GM23338 (cell line): ENCODE measurements around the gene NAPG. TPM values are rescaled to one million over a fixed set of nuclear protein-coding genes. Genes with fewer than 3 reads are reported as not detected.
A peak's percentile ranks its signal among the peaks of the same experiment; 100 is the strongest.

ENCODE experiments used
- ATAC-seq: fragments of 200-7000 bp; cut with Tn5 transposase; 3 replicates; pipeline ENCODE4 v1.9.1; 2020
- DNase-seq: peaks from one replicate; pipeline ENCODE4 v3.0.0-alpha.2; 2015; ENCODE audit warnings: low spot score
- H2AFZ ChIP-seq: fragments of 200-600 bp; sonication (generic); 2 replicates; pipeline ENCODE4 v1.8.0; 2016; ENCODE audit warnings: antibody characterized with exemption, mild to moderate bottlenecking, moderate library complexity
- H3F3A ChIP-seq: fragments of 200-600 bp; sonication (generic); replicated peaks from 2 replicates; pipeline ENCODE4 v1.8.0; 2017; ENCODE audit warnings: antibody characterized with exemption, mixed run types, low read depth
- H3K27ac ChIP-seq: fragments of 200-600 bp; sonication (generic); 2 replicates; pipeline ENCODE4 v1.6.1; 2016; ENCODE audit warnings: low read depth
- H3K27me3 ChIP-seq: fragments of 200-600 bp; sonication (generic); 2 replicates; pipeline ENCODE4 v1.8.0; 2016; ENCODE audit warnings: mild to moderate bottlenecking, mixed run types, moderate library complexity; ENCODE audit not compliant: insufficient read depth
- H3K36me3 ChIP-seq: fragments of 200-600 bp; sonication (generic); 2 replicates; pipeline ENCODE4 v1.8.0; 2016; ENCODE audit warnings: mild to moderate bottlenecking; ENCODE audit not compliant: insufficient read depth
- H3K4me1 ChIP-seq: fragments of 200-600 bp; sonication (generic); 2 replicates; pipeline ENCODE4 v1.8.0; 2016; ENCODE audit warnings: mild to moderate bottlenecking, moderate library complexity; ENCODE audit not compliant: insufficient read depth
- H3K4me2 ChIP-seq: fragments of 200-600 bp; sonication (generic); 2 replicates; pipeline ENCODE4 v1.7.1; 2017; ENCODE audit warnings: mixed run types
- H3K4me3 ChIP-seq: fragments of 200-600 bp; sonication (generic); 2 replicates; pipeline ENCODE4 v1.6.1; 2016; ENCODE audit warnings: mixed run types
- H3K79me2 ChIP-seq: fragments of 200-600 bp; sonication (generic); replicated peaks from 2 replicates; pipeline ENCODE4 v1.8.0; 2017; ENCODE audit warnings: mild to moderate bottlenecking; ENCODE audit not compliant: insufficient read depth
- H3K9me2 ChIP-seq: fragments of 200-600 bp; sonication (generic); 2 replicates; pipeline ENCODE4 v1.8.0; 2017; ENCODE audit not compliant: insufficient read depth
- H4K20me1 ChIP-seq: fragments of 200-600 bp; sonication (generic); replicated peaks from 2 replicates; pipeline ENCODE4 v1.8.0; 2017; ENCODE audit warnings: mild to moderate bottlenecking; ENCODE audit not compliant: insufficient read depth
- H3K27ac Mint-ChIP-seq: 2 replicates; pipeline ENCODE4 v1.8.0; 2020; ENCODE audit warnings: inconsistent platforms, mild to moderate bottlenecking, moderate library complexity, mixed read lengths
- H3K27me3 Mint-ChIP-seq: 3 replicates; pipeline ENCODE4 v1.8.0; 2022; ENCODE audit warnings: low read depth, mild to moderate bottlenecking, moderate library complexity, mixed read lengths, inconsistent platforms; ENCODE audit not compliant: insufficient read depth, poor library complexity
- H3K36me3 Mint-ChIP-seq: 3 replicates; pipeline ENCODE4 v1.8.0; 2021; ENCODE audit warnings: low read depth, mild to moderate bottlenecking, inconsistent platforms, moderate library complexity, mixed read lengths
- H3K4me1 Mint-ChIP-seq: 3 replicates; pipeline ENCODE4 v1.8.0; 2020; ENCODE audit warnings: mild to moderate bottlenecking, inconsistent platforms, mixed read lengths
- H3K4me3 Mint-ChIP-seq: 3 replicates; pipeline ENCODE4 v1.8.0; 2021; ENCODE audit warnings: moderate library complexity, mild to moderate bottlenecking, inconsistent platforms, mixed read lengths
- H3K9me3 Mint-ChIP-seq: 3 replicates; pipeline ENCODE4 v1.8.0; 2020; ENCODE audit warnings: moderate library complexity, mild to moderate bottlenecking, inconsistent platforms, mixed read lengths
- CREB1 ChIP-seq: fragments of 250-450 bp; sonication (Bioruptor Pico); IDR thresholded peaks from 2 replicates; pipeline ENCODE4 v1.5.0; 2020; ENCODE audit warnings: low read depth, mild to moderate bottlenecking, moderate library complexity
- ETS1 ChIP-seq: IDR thresholded peaks from 2 replicates; pipeline ENCODE4 v1.6.1; 2016; ENCODE audit warnings: antibody characterized with exemption
- EZH2 ChIP-seq: fragments of 200-600 bp; sonication (generic); IDR thresholded peaks from one replicate; pipeline ENCODE4 v1.8.0; 2017; ENCODE audit warnings: antibody characterized with exemption, mild to moderate bottlenecking, low read depth; ENCODE audit not compliant: unreplicated experiment
- EZH2phosphoT487 ChIP-seq: fragments of 200-600 bp; sonication (generic); IDR thresholded peaks from one replicate; pipeline ENCODE4 v1.8.1; 2018; ENCODE audit warnings: antibody characterized with exemption; ENCODE audit not compliant: unreplicated experiment
- JUNB ChIP-seq: IDR thresholded peaks from one replicate; pipeline ENCODE4 v1.6.1; 2016; ENCODE audit warnings: antibody characterized with exemption; ENCODE audit not compliant: unreplicated experiment
- NANOG ChIP-seq: IDR thresholded peaks from 2 replicates; pipeline ENCODE4 v1.6.1; 2016; ENCODE audit warnings: antibody characterized with exemption, borderline replicate concordance
- POLR2AphosphoS5 ChIP-seq: IDR thresholded peaks from 2 replicates; pipeline ENCODE4 v1.6.1; 2016; ENCODE audit warnings: antibody characterized with exemption, low read depth
- REST ChIP-seq: IDR thresholded peaks from one replicate; pipeline ENCODE4 v1.6.1; 2018; ENCODE audit warnings: antibody characterized with exemption; ENCODE audit not compliant: unreplicated experiment
- STAT1 ChIP-seq: IDR thresholded peaks from one replicate; pipeline ENCODE4 v1.6.1; 2016; ENCODE audit warnings: antibody characterized with exemption; ENCODE audit not compliant: unreplicated experiment
- ZNF114 ChIP-seq: fragments of 250-450 bp; sonication (Bioruptor Pico); IDR thresholded peaks from 2 replicates; pipeline ENCODE4 v1.5.0; 2020; ENCODE audit warnings: mild to moderate bottlenecking, moderate library complexity
- ZNF331 ChIP-seq: fragments of 250-450 bp; sonication (Bioruptor Pico); IDR thresholded peaks from 2 replicates; pipeline ENCODE4 v1.5.0; 2020; ENCODE audit warnings: low read depth, mild to moderate bottlenecking, moderate library complexity
- polyA plus RNA-seq: library from polyadenylated mRNA; unstranded; fragments of >200 nt; fragmentation: Nextera tagmentation; extraction: Ambion mirVana; gene quantifications from 2 replicates; pipeline ENCODE4 v1.2.1, GENCODE V29; 2016
- total RNA-seq: library from RNA; depleted of rRNA; stranded (reverse); fragments of >200 nt; shearing (Covaris generic); gene quantifications from 2 replicates; pipeline ENCODE4 v1.2.3, GENCODE V29; 2014
- TF ChIP-seq, protein P1 (sequence below), 2 experiments: fragments of 200-600 bp in 1 of 2; sonication (generic) in 1 of 2; conservative IDR thresholded peaks; 2 replicates each; pipeline versions ENCODE4 v1.5.1 to v1.6.1; 2016 to 2017; ENCODE audit warnings: antibody characterized with exemption in 2 of 2, low read depth in 2 of 2, mild to moderate bottlenecking in 2 of 2, moderate library complexity in 1 of 2
- TF ChIP-seq, protein P2 (sequence below): fragments of 250-450 bp; sonication (Bioruptor Pico); IDR thresholded peaks from 2 replicates; pipeline ENCODE4 v1.5.0; 2020; ENCODE audit warnings: mild to moderate bottlenecking, moderate library complexity

NAPG gene
- total and polyA plus RNA-seq, 2 experiments from 2014 or later, result 26.8 to 40.1 TPM

- Mint-ChIP-seq H3K36me3 (peaks cover 15% of the 10 kb centered on the region), H3K4me1 (peaks cover 58% of the 10 kb centered on the region), H3K4me3 (no peak overlapping the region), H3K27ac (no peak overlapping the region), H3K9me3 (peaks cover 3% of the 10 kb centered on the region; the same call in 1 of the 3 replicates), H3K27me3 (peaks cover 49% of the 10 kb centered on the region)
- DNase-seq (peak; percentile 41), ATAC-seq (peak; percentile 23; the same call in 2 of the 3 replicates)
- H3K79me2 ChIP-seq, result no peaks in the 10 kb centered on the region
- H3K27me3 ChIP-seq, result peaks cover 79% of the 10 kb centered on the region
- peak overlapping the region; percentile 4; the same call in 1 of the 2 replicates for H3K4me3 ChIP-seq
- peaks cover 3% of the 10 kb centered on the region; the same call in 1 of the 2 replicates for H4K20me1 ChIP-seq
- H3K27ac ChIP-seq, result no peak overlapping the region
- TF ChIP-seq ETS1 (no peak), NANOG (no peak), POLR2AphosphoS5 (no peak), ZNF114 (CRISPR knock-in tag) (no peak), ZNF331 (CRISPR knock-in tag) (no peak), JUNB (no peak), STAT1 (no peak), EZH2 (no peak), CREB1 (CRISPR knock-in tag) (no peak), EZH2phosphoT487 (no peak), REST (no peak)
- TF ChIP-seq, protein P1, sequence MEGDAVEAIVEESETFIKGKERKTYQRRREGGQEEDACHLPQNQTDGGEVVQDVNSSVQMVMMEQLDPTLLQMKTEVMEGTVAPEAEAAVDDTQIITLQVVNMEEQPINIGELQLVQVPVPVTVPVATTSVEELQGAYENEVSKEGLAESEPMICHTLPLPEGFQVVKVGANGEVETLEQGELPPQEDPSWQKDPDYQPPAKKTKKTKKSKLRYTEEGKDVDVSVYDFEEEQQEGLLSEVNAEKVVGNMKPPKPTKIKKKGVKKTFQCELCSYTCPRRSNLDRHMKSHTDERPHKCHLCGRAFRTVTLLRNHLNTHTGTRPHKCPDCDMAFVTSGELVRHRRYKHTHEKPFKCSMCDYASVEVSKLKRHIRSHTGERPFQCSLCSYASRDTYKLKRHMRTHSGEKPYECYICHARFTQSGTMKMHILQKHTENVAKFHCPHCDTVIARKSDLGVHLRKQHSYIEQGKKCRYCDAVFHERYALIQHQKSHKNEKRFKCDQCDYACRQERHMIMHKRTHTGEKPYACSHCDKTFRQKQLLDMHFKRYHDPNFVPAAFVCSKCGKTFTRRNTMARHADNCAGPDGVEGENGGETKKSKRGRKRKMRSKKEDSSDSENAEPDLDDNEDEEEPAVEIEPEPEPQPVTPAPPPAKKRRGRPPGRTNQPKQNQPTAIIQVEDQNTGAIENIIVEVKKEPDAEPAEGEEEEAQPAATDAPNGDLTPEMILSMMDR (conservative IDR thresholded peaks at IDR 0.05; ENCODE audit: low read depth in 2 of 2), result no peak
- TF ChIP-seq, protein P2, sequence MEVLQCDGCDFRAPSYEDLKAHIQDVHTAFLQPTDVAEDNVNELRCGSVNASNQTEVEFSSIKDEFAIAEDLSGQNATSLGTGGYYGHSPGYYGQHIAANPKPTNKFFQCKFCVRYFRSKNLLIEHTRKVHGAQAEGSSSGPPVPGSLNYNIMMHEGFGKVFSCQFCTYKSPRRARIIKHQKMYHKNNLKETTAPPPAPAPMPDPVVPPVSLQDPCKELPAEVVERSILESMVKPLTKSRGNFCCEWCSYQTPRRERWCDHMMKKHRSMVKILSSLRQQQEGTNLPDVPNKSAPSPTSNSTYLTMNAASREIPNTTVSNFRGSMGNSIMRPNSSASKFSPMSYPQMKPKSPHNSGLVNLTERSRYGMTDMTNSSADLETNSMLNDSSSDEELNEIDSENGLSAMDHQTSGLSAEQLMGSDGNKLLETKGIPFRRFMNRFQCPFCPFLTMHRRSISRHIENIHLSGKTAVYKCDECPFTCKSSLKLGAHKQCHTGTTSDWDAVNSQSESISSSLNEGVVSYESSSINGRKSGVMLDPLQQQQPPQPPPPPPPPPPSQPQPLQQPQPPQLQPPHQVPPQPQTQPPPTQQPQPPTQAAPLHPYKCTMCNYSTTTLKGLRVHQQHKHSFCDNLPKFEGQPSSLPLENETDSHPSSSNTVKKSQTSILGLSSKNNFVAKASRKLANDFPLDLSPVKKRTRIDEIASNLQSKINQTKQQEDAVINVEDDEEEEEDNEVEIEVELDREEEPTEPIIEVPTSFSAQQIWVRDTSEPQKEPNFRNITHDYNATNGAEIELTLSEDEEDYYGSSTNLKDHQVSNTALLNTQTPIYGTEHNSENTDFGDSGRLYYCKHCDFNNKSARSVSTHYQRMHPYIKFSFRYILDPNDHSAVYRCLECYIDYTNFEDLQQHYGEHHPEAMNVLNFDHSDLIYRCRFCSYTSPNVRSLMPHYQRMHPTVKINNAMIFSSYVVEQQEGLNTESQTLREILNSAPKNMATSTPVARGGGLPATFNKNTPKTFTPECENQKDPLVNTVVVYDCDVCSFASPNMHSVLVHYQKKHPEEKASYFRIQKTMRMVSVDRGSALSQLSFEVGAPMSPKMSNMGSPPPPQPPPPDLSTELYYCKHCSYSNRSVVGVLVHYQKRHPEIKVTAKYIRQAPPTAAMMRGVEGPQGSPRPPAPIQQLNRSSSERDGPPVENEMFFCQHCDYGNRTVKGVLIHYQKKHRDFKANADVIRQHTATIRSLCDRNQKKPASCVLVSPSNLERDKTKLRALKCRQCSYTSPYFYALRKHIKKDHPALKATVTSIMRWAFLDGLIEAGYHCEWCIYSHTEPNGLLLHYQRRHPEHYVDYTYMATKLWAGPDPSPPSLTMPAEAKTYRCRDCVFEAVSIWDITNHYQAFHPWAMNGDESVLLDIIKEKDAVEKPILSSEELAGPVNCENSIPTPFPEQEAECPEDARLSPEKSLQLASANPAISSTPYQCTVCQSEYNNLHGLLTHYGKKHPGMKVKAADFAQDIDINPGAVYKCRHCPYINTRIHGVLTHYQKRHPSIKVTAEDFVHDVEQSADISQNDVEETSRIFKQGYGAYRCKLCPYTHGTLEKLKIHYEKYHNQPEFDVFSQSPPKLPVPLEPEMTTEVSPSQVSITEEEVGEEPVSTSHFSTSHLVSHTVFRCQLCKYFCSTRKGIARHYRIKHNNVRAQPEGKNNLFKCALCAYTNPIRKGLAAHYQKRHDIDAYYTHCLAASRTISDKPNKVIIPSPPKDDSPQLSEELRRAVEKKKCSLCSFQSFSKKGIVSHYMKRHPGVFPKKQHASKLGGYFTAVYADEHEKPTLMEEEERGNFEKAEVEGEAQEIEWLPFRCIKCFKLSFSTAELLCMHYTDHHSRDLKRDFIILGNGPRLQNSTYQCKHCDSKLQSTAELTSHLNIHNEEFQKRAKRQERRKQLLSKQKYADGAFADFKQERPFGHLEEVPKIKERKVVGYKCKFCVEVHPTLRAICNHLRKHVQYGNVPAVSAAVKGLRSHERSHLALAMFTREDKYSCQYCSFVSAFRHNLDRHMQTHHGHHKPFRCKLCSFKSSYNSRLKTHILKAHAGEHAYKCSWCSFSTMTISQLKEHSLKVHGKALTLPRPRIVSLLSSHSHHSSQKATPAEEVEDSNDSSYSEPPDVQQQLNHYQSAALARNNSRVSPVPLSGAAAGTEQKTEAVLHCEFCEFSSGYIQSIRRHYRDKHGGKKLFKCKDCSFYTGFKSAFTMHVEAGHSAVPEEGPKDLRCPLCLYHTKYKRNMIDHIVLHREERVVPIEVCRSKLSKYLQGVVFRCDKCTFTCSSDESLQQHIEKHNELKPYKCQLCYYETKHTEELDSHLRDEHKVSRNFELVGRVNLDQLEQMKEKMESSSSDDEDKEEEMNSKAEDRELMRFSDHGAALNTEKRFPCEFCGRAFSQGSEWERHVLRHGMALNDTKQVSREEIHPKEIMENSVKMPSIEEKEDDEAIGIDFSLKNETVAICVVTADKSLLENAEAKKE (CRISPR knock-in tag), result no peak
- peaks cover 3% of the 10 kb centered on the region; the same call in 1 of the 2 replicates for H3F3A ChIP-seq
- no peaks in the 10 kb centered on the region for H3K36me3 ChIP-seq
- H3K4me2 ChIP-seq, result peak overlapping the region; percentile 27
- H3K4me1 ChIP-seq, result peaks cover 46% of the 10 kb centered on the region
- no peak overlapping the region for H2AFZ ChIP-seq
- H3K9me2 ChIP-seq, result no peaks in the 10 kb centered on the region
Measured at GRCh38 chr18:10477863-10478260, 48.0 kb upstream of the NAPG start.
